Measurements from ENCODE around the gene DCAF8L2.

GRCh38 chrX:27751976-27752375 is 161.8 kb downstream of the DCAF8L2 start:
- TF ChIP-seq, protein P1, sequence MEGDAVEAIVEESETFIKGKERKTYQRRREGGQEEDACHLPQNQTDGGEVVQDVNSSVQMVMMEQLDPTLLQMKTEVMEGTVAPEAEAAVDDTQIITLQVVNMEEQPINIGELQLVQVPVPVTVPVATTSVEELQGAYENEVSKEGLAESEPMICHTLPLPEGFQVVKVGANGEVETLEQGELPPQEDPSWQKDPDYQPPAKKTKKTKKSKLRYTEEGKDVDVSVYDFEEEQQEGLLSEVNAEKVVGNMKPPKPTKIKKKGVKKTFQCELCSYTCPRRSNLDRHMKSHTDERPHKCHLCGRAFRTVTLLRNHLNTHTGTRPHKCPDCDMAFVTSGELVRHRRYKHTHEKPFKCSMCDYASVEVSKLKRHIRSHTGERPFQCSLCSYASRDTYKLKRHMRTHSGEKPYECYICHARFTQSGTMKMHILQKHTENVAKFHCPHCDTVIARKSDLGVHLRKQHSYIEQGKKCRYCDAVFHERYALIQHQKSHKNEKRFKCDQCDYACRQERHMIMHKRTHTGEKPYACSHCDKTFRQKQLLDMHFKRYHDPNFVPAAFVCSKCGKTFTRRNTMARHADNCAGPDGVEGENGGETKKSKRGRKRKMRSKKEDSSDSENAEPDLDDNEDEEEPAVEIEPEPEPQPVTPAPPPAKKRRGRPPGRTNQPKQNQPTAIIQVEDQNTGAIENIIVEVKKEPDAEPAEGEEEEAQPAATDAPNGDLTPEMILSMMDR (conservative IDR thresholded peaks at IDR 0.05) = no peak
- TF ChIP-seq EZH2 (IDR thresholded peaks at IDR 0.05; ENCODE audit: low read depth) = no peak

All from PC-9 (cell line).